Upper lobe of right lung (tissue), 1 donor: ENCODE data around the gene RNF220. TPM values are rescaled to one million over a fixed set of nuclear protein-coding genes. Genes with fewer than 3 reads are reported as not detected.

ENCODE experiments used
- ATAC-seq: fragments of 200-7000 bp; cut with Tn5 transposase; one replicate; pipeline ENCODE4 v1.9.1; 2020; ENCODE audit warnings: mild to moderate bottlenecking, moderate library complexity
- DNase-seq: peaks from one replicate; pipeline ENCODE4 v3.0.0-alpha.2; 2020
- H3K27ac ChIP-seq: fragments of 200-600 bp; one replicate; pipeline ENCODE4 v1.8.0; 2022
- H3K27me3 ChIP-seq: fragments of 200-600 bp; one replicate; pipeline ENCODE4 v1.8.0; 2022; ENCODE audit warnings: mild to moderate bottlenecking
- H3K36me3 ChIP-seq: fragments of 200-600 bp; one replicate; pipeline ENCODE4 v1.8.0; 2022
- H3K4me1 ChIP-seq: fragments of 200-600 bp; one replicate; pipeline ENCODE4 v1.8.0; 2022
- H3K4me3 ChIP-seq: fragments of 200-600 bp; one replicate; pipeline ENCODE4 v1.8.0; 2022; ENCODE audit warnings: mild to moderate bottlenecking
- H3K9me3 ChIP-seq: fragments of 200-600 bp; one replicate; pipeline ENCODE4 v1.8.0; 2022
- CTCF ChIP-seq: fragments of 200-600 bp; IDR thresholded peaks from one replicate; pipeline ENCODE4 v1.8.0; 2022; ENCODE audit warnings: antibody characterized with exemption
- intact Hi-C: fragments of 100-400 bp; cut with DNase I; formaldehyde crosslinking; loops from one replicate; pipeline ENCODE4 v1.11.0; 2022
- total RNA-seq: library from RNA; stranded (reverse); fragmentation: NEBNext Ultra II Directional; extraction: Animal tissue kit (Norgen Biotek cat#: 25700); gene quantifications from one replicate; pipeline ENCODE4 v1.2.1, GENCODE V29; 2021
- donor health status: DM: no; HTN: yes; CAD: no; lungs with severe emphysema.

Gene RNF220
- total RNA-seq, 1 donor from 2014 or later: 72.6 TPM

- no peak overlapping the region for H3K4me3 ChIP-seq
- H3K36me3 ChIP-seq: no peaks in the 10 kb centered on the region
- no peaks in the 10 kb centered on the region for H3K9me3 ChIP-seq
- H3K4me1 ChIP-seq: no peaks in the 10 kb centered on the region
- ATAC-seq (no peak), DNase-seq (no peak)
- H3K27ac ChIP-seq: no peak overlapping the region
- intact Hi-C loops: loop anchor here (5.0 kb wide), 1 partner anchor 214 kb away; no protein-coding TSS in a partner anchor
- H3K27me3 ChIP-seq: no peaks in the 10 kb centered on the region
- TF ChIP-seq CTCF: no peak
These were observed 186.3 kb downstream of the RNF220 start for GRCh38 chr1:44591381-44591780.

GRCh38 chr1:44592208-44593145, 187.4 kb downstream of the RNF220 start:
- intact Hi-C loops: loop anchor here (5.0 kb wide), 1 partner anchor 215 kb away; no protein-coding TSS in a partner anchor
- Histone ChIP-seq H3K4me3 (no peak overlapping the region), H3K27me3 (no peaks in the 10 kb centered on the region), H3K36me3 (no peaks in the 10 kb centered on the region), H3K27ac (no peak overlapping the region), H3K4me1 (no peaks in the 10 kb centered on the region), H3K9me3 (no peaks in the 10 kb centered on the region)
- no peak for DNase-seq
- TF ChIP-seq CTCF: no peak
- no peak for ATAC-seq

- Histone ChIP-seq H3K4me1 (no peaks in the 10 kb centered on the region), H3K4me3 (no peak overlapping the region), H3K9me3 (no peaks in the 10 kb centered on the region), H3K36me3 (no peaks in the 10 kb centered on the region), H3K27me3 (no peaks in the 10 kb centered on the region), H3K27ac (no peak overlapping the region)
- no peak for TF ChIP-seq CTCF
- DNase-seq: no peak
- ATAC-seq: no peak
- intact Hi-C loops: loop anchor here (5.0 kb wide), 1 partner anchor 217 kb away; no protein-coding TSS in a partner anchor
These were observed 189.3 kb downstream of the RNF220 start for GRCh38 chr1:44594353-44594752.

GRCh38 chr1:44594871-44595735, 190.0 kb downstream of the RNF220 start:
- Histone ChIP-seq H3K36me3 (no peaks in the 10 kb centered on the region), H3K9me3 (no peaks in the 10 kb centered on the region), H3K27ac (no peak overlapping the region), H3K27me3 (no peaks in the 10 kb centered on the region), H3K4me3 (no peak overlapping the region), H3K4me1 (no peaks in the 10 kb centered on the region)
- peak; percentile 97 for ATAC-seq
- TF ChIP-seq CTCF: peak; percentile 98
- intact Hi-C loops: loop anchor here (5.0 kb wide), 1 partner anchor 218 kb away; no protein-coding TSS in a partner anchor
- peak; percentile 91 for DNase-seq

GRCh38 chr1:44596511-44596910, 191.5 kb downstream of the RNF220 start:
- H3K27me3 ChIP-seq: no peaks in the 10 kb centered on the region
- TF ChIP-seq CTCF: no peak
- no peak for ATAC-seq

More at GRCh38 chr1:44596511-44596910, 191.5 kb downstream of the RNF220 start:
- no peaks in the 10 kb centered on the region for H3K4me1 ChIP-seq
- no peaks in the 10 kb centered on the region for H3K9me3 ChIP-seq
- no peak for DNase-seq
- no peak overlapping the region for H3K27ac ChIP-seq
- no peaks in the 10 kb centered on the region for H3K36me3 ChIP-seq
- H3K4me3 ChIP-seq: no peak overlapping the region
- intact Hi-C loops: no loop called here
